Measurements from ENCODE around the gene POLR1E.

POLR1E gene

GRCh38 chr9:37449862-37450632 is 35.7 kb upstream of the POLR1E start:
- no peak overlapping the region for H3K27ac Mint-ChIP-seq (ENCODE audit: low read depth)
- peaks cover 29% of the 10 kb centered on the region for H3K4me1 Mint-ChIP-seq
- H3K9me3 Mint-ChIP-seq, result no peaks in the 10 kb centered on the region
- no peaks in the 10 kb centered on the region for H3K27me3 Mint-ChIP-seq
- ATAC-seq (replicated peaks; ENCODE audit: extremely low read depth, poor library complexity, severe bottlenecking), result no peak
- no peak for DNase-seq (ENCODE audit: low spot score in 2 of 2)
- no peak overlapping the region for H3K4me3 Mint-ChIP-seq
- H3K36me3 Mint-ChIP-seq (ENCODE audit: insufficient read depth), result peaks cover 7% of the 10 kb centered on the region

GRCh38 chr9:37451628-37452027 is 34.1 kb upstream of the POLR1E start:
- Mint-ChIP-seq H3K4me1 (peaks cover 32% of the 10 kb centered on the region), H3K27me3 (no peaks in the 10 kb centered on the region), H3K27ac (ENCODE audit: low read depth) (peak overlapping the region; percentile 44), H3K36me3 (ENCODE audit: insufficient read depth) (peaks cover 5% of the 10 kb centered on the region), H3K4me3 (no peak overlapping the region), H3K9me3 (no peaks in the 10 kb centered on the region)
- DNase-seq (ENCODE audit: low spot score in 2 of 2) (no peak), ATAC-seq (replicated peaks; ENCODE audit: extremely low read depth, poor library complexity, severe bottlenecking) (no peak)

GRCh38 chr9:37452611-37453010 is 33.1 kb upstream of the POLR1E start:
- no peak overlapping the region for H3K27ac Mint-ChIP-seq (ENCODE audit: low read depth)
- H3K4me3 Mint-ChIP-seq, result no peak overlapping the region
- H3K4me1 Mint-ChIP-seq, result peaks cover 31% of the 10 kb centered on the region
- H3K36me3 Mint-ChIP-seq (ENCODE audit: insufficient read depth), result peaks cover 7% of the 10 kb centered on the region
- H3K9me3 Mint-ChIP-seq, result no peaks in the 10 kb centered on the region
- H3K27me3 Mint-ChIP-seq, result no peaks in the 10 kb centered on the region
- DNase-seq (ENCODE audit: low spot score in 2 of 2), result no peak
- no peak for ATAC-seq (replicated peaks; ENCODE audit: extremely low read depth, poor library complexity, severe bottlenecking)

- Mint-ChIP-seq H3K4me3 (no peak overlapping the region), H3K27ac (ENCODE audit: low read depth) (no peak overlapping the region)
- ATAC-seq (replicated peaks; ENCODE audit: extremely low read depth, poor library complexity, severe bottlenecking), result no peak
Measured at GRCh38 chr9:37453827-37454226, 31.9 kb upstream of the POLR1E start.

GRCh38 chr9:37454238-37454637 is 31.5 kb upstream of the POLR1E start:
- Mint-ChIP-seq H3K36me3 (ENCODE audit: insufficient read depth) (peaks cover 7% of the 10 kb centered on the region), H3K4me1 (peaks cover 33% of the 10 kb centered on the region), H3K4me3 (no peak overlapping the region), H3K27me3 (no peaks in the 10 kb centered on the region), H3K27ac (ENCODE audit: low read depth) (no peak overlapping the region), H3K9me3 (no peaks in the 10 kb centered on the region)
- no peak for DNase-seq (ENCODE audit: low spot score in 2 of 2)
- no peak for ATAC-seq (replicated peaks; ENCODE audit: extremely low read depth, poor library complexity, severe bottlenecking)

More at GRCh38 chr9:37453827-37454226, 31.9 kb upstream of the POLR1E start:
- Mint-ChIP-seq H3K27me3 (no peaks in the 10 kb centered on the region), H3K9me3 (no peaks in the 10 kb centered on the region), H3K4me1 (peaks cover 33% of the 10 kb centered on the region), H3K36me3 (ENCODE audit: insufficient read depth) (peaks cover 7% of the 10 kb centered on the region)
- DNase-seq (ENCODE audit: low spot score in 2 of 2), result no peak

GRCh38 chr9:37455884-37456647 is 29.7 kb upstream of the POLR1E start:
- peak overlapping the region; percentile 85 for H3K27ac Mint-ChIP-seq (ENCODE audit: low read depth)
- H3K27me3 Mint-ChIP-seq, result no peaks in the 10 kb centered on the region
- no peak for DNase-seq (ENCODE audit: low spot score in 2 of 2)
- H3K4me1 Mint-ChIP-seq, result peaks cover 33% of the 10 kb centered on the region
- H3K4me3 Mint-ChIP-seq, result no peak overlapping the region
- H3K9me3 Mint-ChIP-seq, result no peaks in the 10 kb centered on the region
- ATAC-seq (replicated peaks; ENCODE audit: extremely low read depth, poor library complexity, severe bottlenecking), result no peak
- peaks cover 2% of the 10 kb centered on the region for H3K36me3 Mint-ChIP-seq (ENCODE audit: insufficient read depth)

- Mint-ChIP-seq H3K27ac (ENCODE audit: low read depth) (no peak overlapping the region), H3K4me1 (peaks cover 33% of the 10 kb centered on the region), H3K36me3 (ENCODE audit: insufficient read depth) (peaks cover 2% of the 10 kb centered on the region), H3K9me3 (no peaks in the 10 kb centered on the region), H3K27me3 (no peaks in the 10 kb centered on the region), H3K4me3 (no peak overlapping the region)
- no peak for ATAC-seq (replicated peaks; ENCODE audit: extremely low read depth, poor library complexity, severe bottlenecking)
- no peak for DNase-seq (ENCODE audit: low spot score in 2 of 2)
Measured at GRCh38 chr9:37456817-37457216, 28.9 kb upstream of the POLR1E start.

- Mint-ChIP-seq H3K27ac (ENCODE audit: low read depth) (peak overlapping the region; percentile 96), H3K9me3 (no peaks in the 10 kb centered on the region), H3K4me1 (peaks cover 35% of the 10 kb centered on the region)
Measured at GRCh38 chr9:37464006-37464405, 21.7 kb upstream of the POLR1E start.

GRCh38 chr9:37464426-37465248 is 21.1 kb upstream of the POLR1E start:
- Mint-ChIP-seq H3K27ac (ENCODE audit: low read depth) (peak overlapping the region; percentile 96), H3K4me1 (peaks cover 35% of the 10 kb centered on the region), H3K9me3 (no peaks in the 10 kb centered on the region), H3K4me3 (peak overlapping the region; percentile 94), H3K27me3 (no peaks in the 10 kb centered on the region), H3K36me3 (ENCODE audit: insufficient read depth) (peaks cover 25% of the 10 kb centered on the region)
- ATAC-seq (replicated peaks; ENCODE audit: extremely low read depth, poor library complexity, severe bottlenecking), result peak; percentile 53
- DNase-seq (ENCODE audit: low spot score in 2 of 2), result peak; percentile 58 to 82

More at GRCh38 chr9:37464006-37464405, 21.7 kb upstream of the POLR1E start:
- peaks cover 25% of the 10 kb centered on the region for H3K36me3 Mint-ChIP-seq (ENCODE audit: insufficient read depth)
- ATAC-seq (replicated peaks; ENCODE audit: extremely low read depth, poor library complexity, severe bottlenecking), result no peak
- no peaks in the 10 kb centered on the region for H3K27me3 Mint-ChIP-seq
- no peak for DNase-seq (ENCODE audit: low spot score in 2 of 2)
- peak overlapping the region; percentile 94 for H3K4me3 Mint-ChIP-seq

GRCh38 chr9:37465249-37466036 is 20.3 kb upstream of the POLR1E start, which contains the start of gene ZBTB5:
ZBTB5 (minus strand) TSS chr9:37465450; CDS start chr9:37442551, 22,899 bp downstream.
- peak within 1 kb of the TSS; percentile 96 for H3K27ac Mint-ChIP-seq (ENCODE audit: low read depth)
- peaks cover 35% of the 10 kb centered on the region for H3K4me1 Mint-ChIP-seq
- peak; percentile 95 to 98 for DNase-seq (ENCODE audit: low spot score in 2 of 2)
- no peaks in the 10 kb centered on the region for H3K9me3 Mint-ChIP-seq
- peak within 1 kb of the TSS; percentile 94 for H3K4me3 Mint-ChIP-seq
- peak; percentile 82 for ATAC-seq (replicated peaks; ENCODE audit: extremely low read depth, poor library complexity, severe bottlenecking)
- H3K36me3 Mint-ChIP-seq (ENCODE audit: insufficient read depth), result peaks cover 25% of the 10 kb centered on the region
- no peaks in the 10 kb centered on the region for H3K27me3 Mint-ChIP-seq

GRCh38 chr9:37466037-37466709 is 19.6 kb upstream of the POLR1E start:
- no peaks in the 10 kb centered on the region for H3K27me3 Mint-ChIP-seq
- no peaks in the 10 kb centered on the region for H3K9me3 Mint-ChIP-seq
- H3K27ac Mint-ChIP-seq (ENCODE audit: low read depth), result peak overlapping the region; percentile 96
- H3K4me3 Mint-ChIP-seq, result peak overlapping the region; percentile 94
- peaks cover 35% of the 10 kb centered on the region for H3K4me1 Mint-ChIP-seq
- DNase-seq (ENCODE audit: low spot score in 2 of 2), result no peak
- ATAC-seq (replicated peaks; ENCODE audit: extremely low read depth, poor library complexity, severe bottlenecking), result no peak
- H3K36me3 Mint-ChIP-seq (ENCODE audit: insufficient read depth), result peaks cover 25% of the 10 kb centered on the region

Measured in central memory CD8-positive, alpha-beta T cell (primary cell).